GM18526 (cell line): ENCODE results near the gene RASL12.

Source experiments
- POLR2A ChIP-seq: IDR thresholded peaks from 3 replicates; pipeline ENCODE4 v1.6.1; 2011; ENCODE audit not compliant: insufficient read length; ENCODE audit errors: extremely low read depth

The RASL12 gene, protein sequence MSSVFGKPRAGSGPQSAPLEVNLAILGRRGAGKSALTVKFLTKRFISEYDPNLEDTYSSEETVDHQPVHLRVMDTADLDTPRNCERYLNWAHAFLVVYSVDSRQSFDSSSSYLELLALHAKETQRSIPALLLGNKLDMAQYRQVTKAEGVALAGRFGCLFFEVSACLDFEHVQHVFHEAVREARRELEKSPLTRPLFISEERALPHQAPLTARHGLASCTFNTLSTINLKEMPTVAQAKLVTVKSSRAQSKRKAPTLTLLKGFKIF

DNA sequence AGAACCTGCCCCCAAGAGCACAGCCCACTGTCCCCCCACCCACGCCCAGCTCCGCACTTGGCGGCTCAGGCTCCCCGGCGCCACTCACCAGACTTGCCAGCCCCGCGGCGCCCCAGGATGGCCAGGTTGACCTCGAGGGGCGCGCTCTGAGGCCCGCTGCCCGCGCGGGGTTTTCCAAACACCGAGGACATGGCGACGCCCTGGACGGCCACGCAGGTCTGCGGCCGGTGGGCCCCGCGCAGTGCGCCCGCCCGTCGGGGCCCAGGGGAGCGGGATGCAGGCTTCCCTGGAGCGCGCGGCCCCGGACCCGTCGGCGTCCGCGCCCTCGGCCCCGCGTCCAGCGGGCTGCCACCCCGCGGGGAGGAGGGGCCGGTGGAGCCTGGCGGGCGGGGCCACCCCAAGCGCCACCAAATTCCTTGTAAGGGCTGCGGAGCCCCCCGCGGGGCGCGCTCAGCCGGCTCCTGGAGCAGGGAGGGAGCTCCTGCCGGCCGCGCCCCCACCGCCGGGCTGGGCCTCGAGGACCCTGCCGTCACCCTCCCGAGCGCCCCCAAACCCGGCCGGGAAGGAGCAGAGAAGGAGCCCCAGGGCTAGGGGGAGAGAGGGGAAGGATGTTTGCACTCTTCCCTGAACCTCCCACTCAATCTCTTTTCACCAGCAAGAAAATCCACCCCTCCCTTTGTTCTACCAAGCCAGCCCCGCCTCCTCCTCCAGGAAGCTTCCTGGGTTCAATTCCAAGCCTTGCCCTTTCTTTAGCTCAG lies at the start of gene RASL12:
Gene RASL12, minus strand, starts transcription at position 347 of the 758 bp plus-strand sequence. Its CDS starts 156 bp downstream, at position 191.
- TF ChIP-seq POLR2A, result no peak

DNA sequence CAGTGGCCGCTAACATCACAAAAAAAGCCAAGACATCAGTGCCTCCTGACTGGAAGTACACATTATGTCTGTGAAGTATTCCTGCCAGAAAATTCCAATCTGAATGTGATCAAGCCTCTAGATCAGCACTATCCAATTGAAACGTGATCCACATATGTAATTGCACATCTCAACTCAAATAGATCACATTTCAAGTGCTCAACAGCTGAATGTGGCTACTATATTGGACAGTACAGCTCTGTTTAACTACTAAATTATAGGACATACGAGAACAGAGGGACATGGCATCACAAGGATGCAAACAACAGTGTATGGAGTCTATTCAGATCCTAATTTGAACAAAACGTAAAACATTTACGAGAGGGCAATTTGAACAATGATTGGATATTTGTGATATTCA lies 47.8 kb upstream of the RASL12 start:
- TF ChIP-seq POLR2A, result no peak

DNA sequence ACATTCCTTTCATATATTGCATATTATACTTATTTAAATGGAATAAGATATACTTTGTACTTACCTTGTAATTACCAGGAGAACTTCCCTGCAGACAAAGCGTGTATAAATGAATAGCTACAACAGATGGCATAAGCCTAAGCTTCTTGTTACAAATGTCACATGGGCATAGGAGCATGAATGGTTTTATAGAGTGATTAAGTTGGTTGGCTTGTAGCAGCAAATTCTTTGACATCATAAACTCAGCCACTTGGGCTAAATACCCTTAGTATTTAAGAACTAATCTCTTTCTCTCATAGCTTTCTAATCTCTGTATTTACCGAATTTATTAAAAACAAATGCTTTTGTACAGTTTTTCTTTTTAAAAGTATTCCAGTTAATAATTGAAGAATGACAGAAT lies 47.3 kb upstream of the RASL12 start, which contains the start of gene UBAP1L:
Gene UBAP1L, minus strand, starts transcription at position 115 of the 400 bp plus-strand sequence. CDS start 8,985 bp downstream, outside the sequence.
- TF ChIP-seq POLR2A, result no peak

DNA sequence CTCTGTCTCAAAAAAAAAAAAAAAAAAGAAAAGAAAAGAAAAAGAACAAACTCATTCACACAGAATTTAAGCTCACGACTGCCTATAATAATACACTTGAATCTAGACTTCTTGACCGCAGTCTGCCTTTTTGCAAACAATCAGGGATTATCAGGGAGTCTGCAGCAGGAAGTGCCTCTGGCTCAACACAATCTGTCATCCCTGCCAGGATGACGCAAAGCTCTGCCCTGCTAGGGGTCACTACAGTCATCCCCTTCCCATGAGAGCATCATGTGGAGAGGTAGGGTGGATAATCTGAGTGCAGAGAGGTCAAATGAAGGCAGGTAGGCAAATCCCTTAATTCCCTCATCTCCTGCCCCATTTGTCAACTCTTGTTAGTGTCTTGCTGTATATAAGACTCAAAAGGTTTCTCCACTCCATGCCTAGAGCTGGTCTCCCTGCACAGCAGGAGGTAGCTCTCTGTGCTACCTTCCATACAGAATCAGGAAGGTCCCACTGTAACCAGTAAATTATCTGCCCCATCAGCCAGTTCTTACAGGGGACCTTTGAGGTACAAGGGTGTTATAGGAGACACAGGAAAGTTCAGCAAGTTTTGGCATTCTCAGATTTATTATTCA lies 43.0 kb upstream of the RASL12 start:
- no peak for TF ChIP-seq POLR2A

DNA sequence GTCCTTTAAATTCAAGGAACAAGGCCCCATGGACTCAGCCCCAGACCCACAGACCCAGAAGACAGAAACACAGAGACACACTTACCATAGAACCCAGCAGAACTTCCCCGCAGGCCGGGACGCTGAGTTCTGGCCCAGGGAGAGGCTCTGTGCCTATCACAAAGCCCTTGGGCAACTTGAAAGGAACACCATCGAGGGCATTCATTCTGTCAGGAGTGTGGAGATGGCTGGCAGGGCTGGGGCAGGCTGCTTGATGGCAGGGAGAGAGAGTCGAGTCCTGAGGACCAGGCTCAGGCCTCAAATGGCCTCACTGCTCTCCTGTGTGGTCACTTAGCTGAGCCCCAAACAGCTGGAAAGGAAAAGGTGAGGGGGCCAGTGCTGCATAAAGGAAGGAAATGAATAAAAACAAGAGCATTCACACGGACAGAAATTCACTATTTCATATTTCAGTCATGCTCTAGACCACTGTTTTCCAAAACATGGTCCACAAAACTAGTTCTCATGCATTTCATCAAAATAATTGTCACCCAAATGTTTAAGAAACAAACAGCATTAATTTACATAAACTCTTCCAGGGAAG lies 38.3 kb upstream of the RASL12 start:
- TF ChIP-seq POLR2A, result no peak

DNA sequence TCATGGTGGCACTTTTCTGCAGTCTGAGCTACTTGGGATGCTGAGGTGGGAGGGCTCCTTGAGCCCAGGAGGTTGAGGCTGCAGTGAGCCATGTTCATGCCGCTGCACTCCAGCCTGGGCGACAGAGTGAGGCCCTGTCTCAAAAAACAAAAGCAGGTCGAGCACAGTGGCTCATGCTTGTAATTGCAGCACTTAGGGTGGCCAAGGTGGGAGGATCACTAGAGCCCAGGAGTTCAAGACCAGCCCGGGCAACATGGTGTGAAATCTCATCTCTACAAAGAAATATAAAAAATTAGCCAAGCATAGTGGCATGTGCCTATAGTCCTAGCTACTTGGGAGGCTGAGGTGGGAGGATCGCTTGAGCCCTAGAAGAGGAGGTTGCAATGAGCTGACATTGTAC lies 37.2 kb upstream of the RASL12 start:
- no peak for TF ChIP-seq POLR2A

DNA sequence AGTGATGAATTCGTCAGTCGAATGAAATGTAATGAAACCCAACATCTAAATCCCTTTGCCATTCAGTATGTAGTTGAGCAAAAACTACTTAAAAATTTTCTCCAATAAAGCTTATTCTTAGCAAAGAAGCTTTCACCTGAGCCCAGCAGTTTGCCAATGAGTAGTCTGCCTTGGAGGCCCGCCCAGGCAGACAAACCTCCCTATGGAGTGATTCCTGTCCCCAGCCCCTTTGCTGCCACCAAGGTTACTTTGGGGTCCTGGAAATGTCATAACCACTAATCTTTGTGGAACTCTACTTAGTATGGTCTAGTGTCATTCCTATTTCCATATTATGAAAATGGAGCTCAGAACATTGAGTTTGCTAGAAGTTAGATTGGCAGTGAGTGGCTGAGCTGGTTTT lies 35.1 kb upstream of the RASL12 start:
- no peak for TF ChIP-seq POLR2A

DNA sequence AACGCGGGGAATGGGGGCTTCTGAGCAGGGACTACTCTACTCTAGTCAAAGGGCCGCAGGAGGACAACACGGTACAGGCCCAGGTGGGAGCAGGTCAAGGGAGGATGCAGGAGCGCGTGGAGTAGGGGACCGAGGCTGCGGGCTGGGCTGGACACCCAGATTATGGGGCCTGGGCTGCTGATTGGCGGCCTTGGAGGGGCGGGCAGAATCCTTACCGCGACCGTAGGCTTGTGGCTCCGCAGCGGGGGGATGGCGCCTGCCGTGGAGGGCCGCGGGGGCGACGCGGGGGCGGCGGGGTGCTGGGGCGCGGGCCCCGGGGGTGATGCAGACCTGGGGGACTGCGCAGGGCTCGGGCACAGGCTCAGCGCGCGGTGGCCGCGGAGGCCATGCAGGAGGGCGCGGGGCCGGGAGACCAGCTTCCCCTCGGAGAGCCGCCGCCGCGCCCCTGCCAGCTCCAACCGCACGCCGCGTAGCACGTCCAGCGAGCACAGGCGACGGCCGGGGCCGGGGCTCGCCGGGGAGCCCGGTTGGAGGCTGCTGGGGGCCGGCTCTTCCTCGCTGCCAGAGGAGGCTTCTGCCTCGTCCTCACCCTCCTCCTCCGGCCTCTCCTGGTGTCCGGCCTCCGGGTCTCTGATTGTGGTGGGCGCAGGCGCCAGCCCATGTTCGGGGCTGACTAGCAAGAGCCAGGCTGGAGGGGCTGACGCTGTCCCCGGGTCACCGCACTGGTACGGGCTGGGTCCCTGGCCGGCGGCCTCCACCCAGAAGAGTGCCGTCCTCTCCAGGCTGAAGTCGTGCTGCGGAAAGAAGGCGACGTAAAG lies 34.3 kb upstream of the RASL12 start:
- TF ChIP-seq POLR2A, result no peak

DNA sequence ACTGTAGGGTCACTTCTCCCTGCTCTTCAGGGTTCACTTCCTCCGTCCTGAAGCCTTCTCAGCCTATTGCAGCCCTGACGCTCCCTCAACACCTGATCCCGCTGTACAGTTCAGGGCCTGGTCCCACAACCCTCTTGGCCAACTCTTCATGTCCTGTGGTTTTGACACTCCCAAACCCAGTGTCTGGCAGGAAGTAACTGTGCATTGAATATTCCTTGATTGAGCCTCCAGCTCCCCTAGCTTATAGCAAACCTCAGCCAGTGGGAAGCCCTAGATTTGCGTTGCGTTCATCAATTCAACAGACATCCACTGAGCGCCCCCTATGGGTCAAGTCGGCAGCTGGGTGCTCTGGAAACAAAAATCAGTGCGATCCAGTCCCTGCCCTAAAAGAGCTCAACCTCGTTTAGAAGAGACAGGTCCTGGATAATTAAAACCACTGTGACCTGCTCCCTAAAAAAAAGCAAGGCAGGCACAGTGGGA lies 33.7 kb upstream of the RASL12 start:
- no peak for TF ChIP-seq POLR2A

DNA sequence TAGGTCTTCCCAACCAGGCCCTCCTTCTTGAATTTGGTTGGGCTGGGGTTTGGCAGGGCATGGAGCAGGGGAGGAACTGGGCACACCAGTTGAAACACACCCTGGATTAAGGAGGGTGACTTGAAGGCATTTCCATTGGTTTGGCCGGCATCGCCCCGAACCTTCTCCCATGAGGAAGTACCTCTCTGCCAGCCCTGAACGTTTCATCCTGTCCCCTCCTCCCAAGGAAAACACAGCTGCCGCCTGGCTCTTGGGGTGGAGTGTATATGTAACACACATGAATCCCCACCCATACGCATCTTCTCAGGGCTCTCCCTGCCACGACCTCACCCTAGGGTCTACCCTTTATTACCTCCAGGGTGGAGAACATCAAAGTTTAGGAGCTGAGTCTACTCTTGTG lies 32.7 kb upstream of the RASL12 start:
- no peak for TF ChIP-seq POLR2A

DNA sequence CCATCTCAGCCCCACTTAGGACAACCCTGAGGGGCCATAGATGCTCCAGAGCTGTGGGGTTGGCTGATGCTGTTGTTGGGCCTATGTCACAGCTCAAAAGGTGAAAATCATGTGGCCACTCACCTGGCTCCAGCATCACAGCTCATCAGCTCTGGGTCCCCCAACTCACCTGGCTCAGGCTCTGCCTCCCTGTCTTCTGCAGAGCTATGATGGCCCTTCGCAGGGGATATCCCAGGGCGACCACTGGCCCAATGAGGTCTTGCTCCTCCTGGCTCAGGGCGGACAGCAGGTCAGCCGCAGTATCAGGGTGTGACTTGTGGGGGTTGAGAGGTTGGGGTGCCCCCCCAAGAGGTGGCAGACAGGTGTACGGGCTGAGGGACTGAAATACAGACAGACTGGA lies 31.5 kb upstream of the RASL12 start:
- TF ChIP-seq POLR2A, result no peak

DNA sequence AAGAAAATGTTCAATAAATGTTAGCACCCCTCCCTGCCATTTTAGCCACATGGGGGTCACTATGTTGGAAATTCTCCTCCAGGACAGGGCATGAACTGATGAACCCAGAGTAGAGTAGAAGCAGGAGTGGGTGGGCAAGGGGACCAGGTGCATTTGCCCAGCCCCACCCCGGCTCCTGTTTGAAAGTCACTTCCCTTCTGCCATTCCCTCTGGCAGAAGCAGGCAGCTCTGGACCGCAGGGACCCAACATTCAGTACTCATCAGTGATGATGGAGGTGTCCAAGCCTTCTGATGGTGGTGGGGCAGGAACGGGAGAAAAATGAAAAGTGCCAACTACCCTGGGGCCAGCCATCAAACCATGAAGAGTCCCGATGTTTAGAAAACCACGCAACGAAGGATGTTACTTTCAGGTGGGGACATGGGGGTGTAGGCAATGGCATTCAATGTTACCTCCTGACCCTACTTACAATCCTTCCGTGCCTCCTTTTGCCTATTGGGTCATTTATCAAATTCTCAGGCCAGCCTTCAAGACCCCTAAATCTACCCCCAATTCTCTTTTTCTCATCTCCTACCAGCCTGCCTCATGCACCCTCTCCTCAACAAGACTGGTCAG lies 30.0 kb upstream of the RASL12 start:
- TF ChIP-seq POLR2A, result no peak

DNA sequence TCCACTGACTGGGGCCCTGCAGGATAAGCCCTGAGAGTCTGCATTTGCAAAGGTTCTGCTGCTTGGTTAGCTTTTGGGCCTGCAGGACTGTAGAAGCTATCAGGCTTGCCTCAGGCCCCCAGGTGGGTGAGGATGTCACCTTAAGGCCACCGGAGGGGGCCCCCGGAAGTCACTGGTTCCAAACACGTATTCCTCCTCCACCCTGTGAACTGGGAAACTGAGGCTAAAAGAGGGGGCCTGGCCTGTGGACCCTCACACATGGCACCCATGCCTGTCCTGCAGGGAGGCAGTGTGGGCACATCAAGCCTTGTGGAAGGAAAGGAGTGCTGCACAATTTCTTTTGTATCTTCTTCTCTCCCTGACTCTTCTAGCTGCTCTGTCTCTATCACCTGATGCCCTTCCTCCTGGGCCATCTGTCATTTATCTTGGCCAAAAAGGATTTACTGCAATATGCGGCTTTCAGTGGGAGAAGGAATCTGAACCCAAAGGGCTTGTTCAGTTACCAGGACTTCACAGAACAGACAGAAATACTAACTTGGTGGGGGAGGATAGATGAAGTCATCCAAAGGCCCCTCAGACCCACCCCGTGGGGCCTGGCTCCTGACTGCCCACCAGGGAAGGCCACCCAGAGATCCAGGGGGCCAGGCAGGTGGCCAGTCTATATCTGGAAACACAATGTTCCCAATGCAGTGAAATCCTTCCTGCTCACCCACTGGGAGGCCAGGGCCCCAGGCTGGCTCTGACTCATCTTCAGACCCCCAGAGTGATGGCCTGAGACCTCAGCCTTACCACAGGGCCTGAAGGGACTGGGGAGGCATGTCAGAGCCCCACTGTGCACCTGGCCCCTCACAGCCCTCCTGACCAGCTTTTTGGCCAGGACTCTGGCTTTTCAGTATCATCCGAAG lies 28.9 kb upstream of the RASL12 start:
- no peak for TF ChIP-seq POLR2A
